ENCODE measurements around the gene SRR. TPM values are rescaled to one million over a fixed set of nuclear protein-coding genes. Genes with fewer than 3 reads are reported as not detected.
A peak's percentile ranks its signal among the peaks of the same experiment; 100 is the strongest.

Gene SRR
- total RNA-seq, 2 donors from 2014 or later, result 10.5 to 20.8 TPM

DNA sequence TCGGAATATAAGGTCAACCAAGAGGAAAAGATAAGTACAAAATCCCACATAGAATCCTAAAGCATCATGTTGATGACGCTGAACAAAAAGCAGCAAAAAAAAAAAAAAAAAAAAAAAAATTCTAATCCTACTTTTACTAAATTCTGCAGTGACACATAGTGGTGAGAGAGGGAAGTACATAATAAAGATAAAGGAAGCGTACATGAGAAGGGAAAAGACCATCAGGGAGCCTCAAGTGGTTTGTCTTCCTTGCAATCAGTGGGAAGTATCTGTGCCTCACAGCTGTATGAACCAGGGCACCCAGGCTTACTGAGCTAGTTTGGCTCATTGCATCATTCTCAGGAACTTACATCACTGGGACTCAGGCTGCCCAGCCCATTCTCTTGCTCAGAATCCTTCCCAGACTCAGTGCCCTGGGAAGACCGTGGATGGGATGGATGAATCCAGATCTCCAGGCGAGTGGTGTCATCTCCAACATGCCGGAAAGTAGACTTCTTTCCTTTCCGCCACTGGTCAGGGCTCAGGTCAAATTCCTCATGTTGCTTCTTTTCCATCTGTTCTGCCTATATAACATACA, 21.4 kb upstream of the SRR start:
- TF ChIP-seq, protein P1, sequence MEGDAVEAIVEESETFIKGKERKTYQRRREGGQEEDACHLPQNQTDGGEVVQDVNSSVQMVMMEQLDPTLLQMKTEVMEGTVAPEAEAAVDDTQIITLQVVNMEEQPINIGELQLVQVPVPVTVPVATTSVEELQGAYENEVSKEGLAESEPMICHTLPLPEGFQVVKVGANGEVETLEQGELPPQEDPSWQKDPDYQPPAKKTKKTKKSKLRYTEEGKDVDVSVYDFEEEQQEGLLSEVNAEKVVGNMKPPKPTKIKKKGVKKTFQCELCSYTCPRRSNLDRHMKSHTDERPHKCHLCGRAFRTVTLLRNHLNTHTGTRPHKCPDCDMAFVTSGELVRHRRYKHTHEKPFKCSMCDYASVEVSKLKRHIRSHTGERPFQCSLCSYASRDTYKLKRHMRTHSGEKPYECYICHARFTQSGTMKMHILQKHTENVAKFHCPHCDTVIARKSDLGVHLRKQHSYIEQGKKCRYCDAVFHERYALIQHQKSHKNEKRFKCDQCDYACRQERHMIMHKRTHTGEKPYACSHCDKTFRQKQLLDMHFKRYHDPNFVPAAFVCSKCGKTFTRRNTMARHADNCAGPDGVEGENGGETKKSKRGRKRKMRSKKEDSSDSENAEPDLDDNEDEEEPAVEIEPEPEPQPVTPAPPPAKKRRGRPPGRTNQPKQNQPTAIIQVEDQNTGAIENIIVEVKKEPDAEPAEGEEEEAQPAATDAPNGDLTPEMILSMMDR (IDR thresholded peaks at IDR 0.05), result peak; percentile 61
- Histone ChIP-seq H3K4me3 (no peak overlapping the region), H3K27me3 (replicated peaks; ENCODE audit: insufficient read depth) (no peaks in the 10 kb centered on the region), H3K27ac (no peak overlapping the region), H3K36me3 (peaks cover 34% of the 10 kb centered on the region), H3K9me3 (no peaks in the 10 kb centered on the region), H3K4me1 (ENCODE audit: control insufficient read depth in 1 of 2, low read depth in 2 of 2) (no peaks in the 10 kb centered on the region)
- DNase-seq (ENCODE audit: low spot score) (no peak), ATAC-seq (ENCODE audit: insufficient number of reproducible peaks, low FRiP score, low read depth) (no peak)

DNA sequence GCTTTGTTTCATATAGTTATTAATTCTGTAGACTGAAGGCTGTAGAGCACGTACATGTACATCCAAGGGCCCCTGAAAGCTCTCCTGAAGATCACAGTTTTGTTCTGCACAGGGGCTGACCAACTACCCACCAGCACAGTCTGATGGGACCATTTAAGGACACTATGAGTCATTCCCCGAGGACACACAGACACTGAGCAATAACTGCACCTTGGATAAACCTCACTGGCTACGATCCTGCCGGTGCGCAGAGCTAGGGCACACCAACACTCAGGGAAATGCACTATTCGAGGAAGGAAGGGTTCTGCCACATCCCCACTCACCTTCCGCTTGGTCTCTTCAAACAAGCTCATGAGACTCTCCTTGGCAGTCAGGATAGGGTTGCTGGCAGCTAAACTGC, 20.4 kb upstream of the SRR start:
- ATAC-seq (ENCODE audit: insufficient number of reproducible peaks, low FRiP score, low read depth) (no peak), DNase-seq (ENCODE audit: low spot score) (no peak)
- H3K27ac ChIP-seq, result no peak overlapping the region
- TF ChIP-seq, protein P1 (IDR thresholded peaks at IDR 0.05), result no peak
- H3K9me3 ChIP-seq, result no peaks in the 10 kb centered on the region
- H3K4me1 ChIP-seq (ENCODE audit: control insufficient read depth in 1 of 2, low read depth in 2 of 2), result no peaks in the 10 kb centered on the region
- no peaks in the 10 kb centered on the region for H3K27me3 ChIP-seq (replicated peaks; ENCODE audit: insufficient read depth)
- H3K4me3 ChIP-seq, result no peak overlapping the region
- H3K36me3 ChIP-seq, result peaks cover 41% of the 10 kb centered on the region

DNA sequence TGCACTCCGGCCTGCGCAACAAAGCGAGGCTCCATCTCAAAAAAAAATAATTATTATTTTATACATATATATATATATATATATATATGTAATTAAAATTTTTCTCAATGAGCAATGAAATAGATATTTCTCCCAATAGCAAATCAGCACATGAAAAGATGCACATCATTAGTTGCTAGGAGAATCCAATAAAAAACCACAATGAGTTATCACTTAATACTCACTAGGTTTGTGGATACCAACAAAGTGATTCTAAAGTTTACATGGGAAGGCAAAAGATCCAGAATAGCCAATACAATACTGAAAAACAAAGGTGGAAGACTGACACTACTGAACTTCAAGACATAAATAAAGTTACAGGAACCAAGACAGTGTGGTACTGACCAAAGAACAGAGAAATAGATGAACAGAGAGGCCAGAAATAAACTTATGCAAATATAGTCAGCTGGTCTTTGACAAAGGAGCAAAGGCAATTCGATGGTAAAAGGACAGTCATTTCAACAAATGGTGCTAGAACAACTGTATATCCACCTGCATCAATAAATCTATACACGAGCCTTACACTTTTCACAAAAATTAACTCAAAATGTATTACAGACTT, 13.8 kb upstream of the SRR start:
- ATAC-seq (ENCODE audit: insufficient number of reproducible peaks, low FRiP score, low read depth), result no peak
- H3K4me3 ChIP-seq, result no peak overlapping the region
- H3K36me3 ChIP-seq, result peaks cover 28% of the 10 kb centered on the region
- H3K27ac ChIP-seq, result no peak overlapping the region
- H3K4me1 ChIP-seq (ENCODE audit: control insufficient read depth in 1 of 2, low read depth in 2 of 2), result no peaks in the 10 kb centered on the region
- H3K9me3 ChIP-seq, result no peaks in the 10 kb centered on the region
- no peak for DNase-seq (ENCODE audit: low spot score)
- H3K27me3 ChIP-seq (replicated peaks; ENCODE audit: insufficient read depth), result no peaks in the 10 kb centered on the region
- TF ChIP-seq, protein P1 (IDR thresholded peaks at IDR 0.05), result no peak

DNA sequence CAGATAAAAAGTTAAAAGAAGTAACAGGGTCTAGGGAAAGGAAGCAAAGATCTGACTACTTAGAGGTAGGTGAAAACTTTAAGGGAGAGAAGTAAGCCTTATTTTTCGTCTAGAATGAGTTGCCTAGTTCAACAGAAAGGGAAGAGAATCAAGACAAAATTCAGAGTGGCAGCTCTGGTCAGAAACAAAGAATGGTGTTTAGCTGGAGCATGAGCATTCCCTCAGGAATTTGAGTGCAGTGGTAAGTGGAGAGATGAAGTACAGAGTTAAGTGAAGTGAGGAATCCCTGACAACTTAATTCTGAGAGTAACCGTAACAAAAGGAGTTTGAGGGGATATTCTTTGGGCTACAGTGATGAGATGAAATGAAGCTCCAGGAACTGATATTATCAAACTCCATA, 11.7 kb upstream of the SRR start:
- Histone ChIP-seq H3K27ac (no peak overlapping the region), H3K9me3 (no peaks in the 10 kb centered on the region), H3K4me3 (no peak overlapping the region), H3K27me3 (replicated peaks; ENCODE audit: insufficient read depth) (no peaks in the 10 kb centered on the region), H3K4me1 (ENCODE audit: control insufficient read depth in 1 of 2, low read depth in 2 of 2) (peaks cover 0 to 3% of the 10 kb centered on the region in 2 donors), H3K36me3 (peaks cover 39% of the 10 kb centered on the region)
- DNase-seq (ENCODE audit: low spot score), result no peak
- ATAC-seq (ENCODE audit: insufficient number of reproducible peaks, low FRiP score, low read depth), result no peak
- TF ChIP-seq, protein P1 (IDR thresholded peaks at IDR 0.05), result no peak

DNA sequence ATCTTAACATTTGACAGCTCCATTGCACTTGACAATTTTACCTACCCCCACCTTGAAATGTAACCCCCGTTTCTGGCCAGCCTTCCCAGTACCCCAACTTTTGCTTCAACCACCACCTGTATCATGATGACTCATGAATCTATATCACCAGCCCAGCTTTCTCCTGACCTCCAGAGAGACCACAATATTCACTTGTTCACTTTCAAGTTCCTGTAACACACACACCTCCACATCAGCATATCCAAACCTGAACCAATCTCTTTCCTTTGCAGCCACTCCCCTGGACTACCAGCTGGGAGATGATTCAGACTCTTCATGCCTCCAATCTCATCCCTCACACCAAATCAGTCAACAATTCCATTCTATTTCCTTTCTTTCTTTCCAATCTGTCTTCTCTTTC, 8.2 kb upstream of the SRR start:
- no peak for ATAC-seq (ENCODE audit: insufficient number of reproducible peaks, low FRiP score, low read depth)
- TF ChIP-seq, protein P1 (IDR thresholded peaks at IDR 0.05), result no peak
- Histone ChIP-seq H3K27me3 (replicated peaks; ENCODE audit: insufficient read depth) (no peaks in the 10 kb centered on the region), H3K4me1 (ENCODE audit: control insufficient read depth in 1 of 2, low read depth in 2 of 2) (peaks cover 0 to 12% of the 10 kb centered on the region in 2 donors), H3K4me3 (no peak overlapping the region), H3K9me3 (no peaks in the 10 kb centered on the region), H3K36me3 (peaks cover 34% of the 10 kb centered on the region), H3K27ac (no peak overlapping the region)
- DNase-seq (ENCODE audit: low spot score), result no peak
